Measurements from ENCODE around the gene COL6A6.

Gene COL6A6

DNA sequence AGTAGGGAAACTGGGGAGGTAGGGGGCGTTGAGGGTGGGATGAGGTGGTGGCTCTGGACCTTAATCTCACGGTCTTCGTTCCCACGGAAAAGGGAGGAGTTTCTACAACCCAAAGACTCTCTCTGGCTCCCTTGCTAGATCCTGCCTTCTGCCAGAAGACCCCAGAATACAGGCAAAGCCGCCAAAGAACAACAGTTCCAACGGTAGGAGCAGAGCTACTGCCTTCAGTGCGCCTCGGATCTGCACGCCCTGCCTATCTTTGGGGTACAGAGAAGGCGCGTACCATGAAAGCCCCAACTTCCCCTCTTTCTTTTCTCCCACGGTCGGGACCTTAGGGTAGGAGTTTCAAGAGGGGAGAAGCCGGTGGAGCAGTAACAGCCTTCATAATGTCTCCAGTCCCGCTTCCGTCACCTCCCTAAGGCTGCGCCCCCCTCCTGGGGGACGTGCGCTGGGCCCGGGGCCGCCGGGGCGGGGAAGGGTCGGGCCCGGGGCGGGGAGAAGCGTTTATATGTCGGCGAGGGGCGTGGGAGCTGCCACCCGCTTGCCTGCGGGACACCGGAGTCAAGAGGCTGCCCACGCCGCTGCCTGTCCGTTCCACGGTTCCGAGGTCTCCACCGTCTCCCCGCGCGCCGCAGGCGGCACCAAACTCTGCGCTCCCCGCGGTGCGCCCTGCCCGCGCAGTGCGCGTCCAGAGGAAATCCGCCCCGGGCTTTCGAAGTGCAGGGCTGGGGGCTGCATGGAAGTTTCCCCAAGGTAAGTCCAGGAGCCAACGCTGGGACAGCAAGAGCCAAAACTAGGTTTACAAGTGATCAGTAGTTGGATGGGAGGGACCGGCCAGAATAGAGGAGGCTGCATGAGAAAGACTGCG, at the start of gene COL6A6:
TSS of gene COL6A6 (plus strand) at position 533 of the 868 bp plus-strand sequence. CDS start 43,188 bp downstream, outside the sequence.
- DNase-seq = no peak

DNA sequence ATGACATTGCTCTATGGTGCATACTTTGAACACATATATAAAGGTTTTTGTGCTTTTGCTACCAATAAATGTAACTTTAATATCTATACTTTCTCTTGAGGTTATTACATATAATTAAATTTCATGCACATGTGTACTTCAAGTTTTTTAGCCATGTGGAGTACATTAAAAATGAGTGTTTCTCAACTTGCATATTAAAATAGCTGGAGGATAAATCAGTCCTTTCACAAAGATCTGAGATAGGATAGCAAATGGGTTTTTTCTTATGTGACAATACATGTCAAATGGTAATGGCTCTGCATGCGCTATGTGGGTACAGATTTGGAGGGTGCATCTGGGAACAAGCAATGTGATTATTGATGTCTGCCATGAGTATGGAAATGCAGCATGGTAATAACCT, 48.7 kb upstream of the COL6A6 start:
- DNase-seq = no peak

- no peak for DNase-seq
Observed at GRCh38 chr3:130470126-130470525, 46.9 kb upstream of the COL6A6 start.

GRCh38 chr3:130473416-130473815, 43.6 kb upstream of the COL6A6 start:
- DNase-seq = no peak

DNA sequence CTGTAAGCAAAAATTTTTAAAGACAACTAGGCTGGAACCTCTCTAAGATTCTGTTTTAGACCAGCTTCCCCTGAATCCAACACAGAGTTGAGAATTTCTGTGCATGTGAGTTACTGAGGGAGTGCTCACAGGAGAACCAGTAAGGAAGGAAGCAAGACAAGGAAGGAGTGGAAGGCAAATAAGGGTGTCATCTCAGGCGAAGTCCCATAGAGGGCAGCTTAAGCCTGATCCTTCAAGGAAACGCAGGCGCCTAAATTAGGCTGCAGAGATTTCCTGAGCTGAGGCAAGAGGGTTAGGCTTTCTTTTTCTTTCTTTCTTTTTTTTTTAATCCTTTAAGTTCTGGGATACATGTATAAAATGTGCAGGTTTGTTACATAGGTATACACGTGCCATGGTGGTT, 36.2 kb upstream of the COL6A6 start:
- no peak for DNase-seq

- no peak for DNase-seq
Observed at GRCh38 chr3:130488288-130488687, 28.7 kb upstream of the COL6A6 start.

DNA sequence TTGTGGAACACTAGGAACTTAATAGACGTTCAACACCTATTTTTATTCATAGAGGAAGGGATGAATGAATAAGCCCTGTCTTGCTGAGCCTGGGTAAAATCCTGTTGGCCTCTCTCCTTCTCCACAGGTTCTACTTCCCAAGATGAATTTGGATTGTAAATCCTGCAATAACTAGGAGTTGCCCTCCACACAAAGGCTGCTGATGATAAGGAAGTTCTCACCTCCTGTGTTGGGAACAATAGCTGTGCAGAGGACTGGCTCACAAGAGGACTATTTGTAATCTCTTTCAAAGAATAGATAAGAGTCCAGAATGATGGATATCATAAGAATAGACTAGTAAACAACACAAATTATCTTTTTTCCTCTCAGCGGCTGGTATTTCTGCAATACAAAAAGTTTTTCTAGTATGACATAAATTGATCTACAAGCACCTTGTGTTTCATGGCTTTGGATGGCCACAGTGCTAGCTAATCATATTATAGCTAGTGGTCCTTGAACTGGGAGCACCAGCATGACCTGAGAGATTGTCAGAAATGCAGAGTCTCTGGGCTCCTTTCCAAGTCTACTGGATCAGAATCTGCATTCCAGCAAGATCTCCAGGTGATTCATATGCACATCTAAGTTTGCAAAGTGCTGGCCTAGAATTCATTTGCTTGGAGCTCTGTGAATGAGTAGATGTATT, 28.1 kb upstream of the COL6A6 start:
- no peak for DNase-seq

DNA sequence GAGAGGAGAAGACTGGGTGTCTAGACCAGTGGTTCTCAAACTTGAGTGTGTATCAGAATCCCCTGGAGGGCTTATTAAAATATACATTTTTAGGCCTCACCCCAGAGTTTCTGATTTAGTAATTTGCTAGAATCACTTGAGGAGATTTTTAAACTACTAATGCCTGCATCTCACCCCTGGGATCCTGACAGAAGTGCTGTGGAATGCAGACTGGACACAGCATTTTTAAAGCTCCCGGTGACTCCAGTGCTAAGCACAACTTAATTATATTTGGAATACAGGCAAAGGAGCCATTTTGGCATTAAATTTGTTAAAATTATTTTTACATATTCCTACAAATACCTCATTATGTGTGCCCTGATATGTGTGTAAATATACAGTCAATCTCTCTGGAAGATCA, 26.7 kb upstream of the COL6A6 start:
- DNase-seq = no peak

DNA sequence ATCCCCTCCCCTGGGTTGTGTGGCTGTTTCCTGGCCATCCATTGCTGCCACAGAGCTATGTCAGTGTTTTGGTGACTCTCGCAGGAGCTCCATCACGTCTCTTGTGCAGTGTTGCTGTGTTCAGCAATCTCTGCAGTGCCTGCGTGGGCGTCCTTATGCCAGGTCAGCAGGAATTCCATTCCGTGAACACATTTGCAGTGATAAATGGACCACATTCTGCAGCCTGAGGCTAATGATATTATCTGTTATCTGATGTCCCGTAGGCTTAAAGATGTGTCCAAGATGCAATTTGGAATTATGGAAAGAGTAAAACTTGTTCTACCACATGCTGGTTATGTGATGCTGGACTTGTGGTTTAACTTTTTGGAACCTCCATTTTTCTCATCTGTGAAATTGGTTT, 25.5 kb upstream of the COL6A6 start:
- no peak for DNase-seq

GRCh38 chr3:130504701-130505100, 12.3 kb upstream of the COL6A6 start:
- DNase-seq = no peak

DNA sequence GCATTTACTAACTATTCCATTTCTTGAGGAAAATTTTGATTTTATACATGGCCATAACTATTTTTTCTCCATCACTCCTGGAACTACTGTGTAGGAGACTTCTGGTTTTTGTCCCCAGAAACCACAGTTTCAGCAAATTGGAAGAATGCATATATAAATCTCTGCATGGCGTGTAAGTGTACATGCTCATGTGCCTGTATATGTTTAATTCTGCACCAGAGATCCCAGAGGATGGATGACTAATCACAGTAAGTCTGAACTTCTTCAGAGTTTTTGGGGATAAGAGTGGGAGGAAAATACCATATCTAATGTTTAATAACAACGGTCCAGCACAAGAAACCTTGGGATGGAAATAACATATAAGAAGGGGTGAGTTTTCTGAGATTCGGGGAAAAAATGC, 10.9 kb upstream of the COL6A6 start:
- DNase-seq = no peak

DNA sequence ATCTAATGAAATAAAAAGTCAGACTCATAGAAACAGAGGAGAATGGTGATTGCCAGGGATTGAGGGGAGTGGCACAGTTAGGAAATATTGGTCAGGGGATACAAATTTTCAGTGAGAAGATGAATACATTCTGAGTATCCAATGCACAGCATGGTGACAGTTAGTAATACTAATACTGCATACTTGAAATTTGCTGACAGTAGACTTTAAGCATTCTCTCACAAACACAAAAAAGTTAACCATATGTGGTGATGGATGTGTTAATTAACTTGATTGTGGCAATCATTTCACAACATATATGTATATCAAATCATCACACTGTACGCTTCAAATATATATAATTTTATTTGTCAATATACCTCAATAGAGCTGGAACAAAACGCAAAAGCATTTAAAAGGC, 9.2 kb upstream of the COL6A6 start:
- no peak for DNase-seq

DNA sequence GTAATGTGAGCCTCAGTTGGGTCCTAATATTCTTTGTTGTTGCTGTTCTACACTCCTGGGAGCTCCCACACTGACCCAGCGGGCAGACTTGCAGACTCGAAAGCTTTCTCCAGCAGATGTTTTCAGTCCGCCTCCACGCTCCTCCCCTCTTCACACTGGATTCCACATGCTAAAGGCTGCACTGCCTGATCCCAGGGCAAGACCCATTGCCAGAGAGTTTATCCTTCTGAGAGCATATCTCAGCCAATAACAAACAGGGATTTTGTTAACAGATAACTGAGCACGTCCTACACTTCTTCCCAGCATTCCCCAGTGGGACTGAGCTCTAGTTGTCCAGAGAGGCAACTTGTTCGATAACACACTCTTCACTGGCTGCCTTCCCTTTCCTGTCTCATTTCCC, 8.0 kb upstream of the COL6A6 start:
- DNase-seq = no peak

DNA sequence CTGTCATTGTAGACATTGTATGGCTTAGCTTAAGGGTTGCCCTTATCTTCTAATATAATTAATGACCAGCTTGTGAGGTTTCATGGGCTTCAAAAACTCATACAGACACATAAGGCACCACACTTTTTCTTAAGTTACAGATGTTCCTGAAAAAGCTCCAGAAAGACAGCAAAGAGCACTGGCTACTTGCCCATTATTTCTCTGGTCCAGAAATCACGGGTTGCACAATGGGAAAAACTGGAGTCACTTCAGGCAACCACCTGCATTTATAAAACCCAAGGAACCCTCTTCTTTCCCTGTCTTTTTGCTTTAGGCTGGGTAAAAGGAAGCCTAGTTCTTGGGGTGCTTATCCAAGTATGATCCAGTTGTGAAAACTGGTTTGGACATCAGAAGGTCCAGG, 2.3 kb upstream of the COL6A6 start:
- no peak for DNase-seq

DNA sequence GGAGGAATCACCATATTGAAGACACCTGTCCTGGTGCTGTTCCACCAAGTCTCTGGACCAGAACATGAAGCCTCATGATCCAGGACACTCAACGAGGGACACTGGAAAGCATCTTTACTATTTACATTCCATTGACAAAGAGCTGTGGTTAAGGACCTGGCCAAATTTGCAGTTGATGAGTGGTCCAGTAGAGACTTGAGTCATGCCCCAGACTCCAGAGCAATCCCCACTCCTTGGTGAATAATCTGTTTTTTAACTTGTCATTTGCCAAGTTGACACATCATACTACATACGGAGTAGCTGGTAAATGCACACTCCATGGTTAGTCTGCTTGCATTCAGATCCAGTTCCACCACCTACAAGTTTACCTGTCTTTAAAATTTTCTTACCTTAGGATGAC, 1.2 kb upstream of the COL6A6 start:
- DNase-seq = no peak

DNA sequence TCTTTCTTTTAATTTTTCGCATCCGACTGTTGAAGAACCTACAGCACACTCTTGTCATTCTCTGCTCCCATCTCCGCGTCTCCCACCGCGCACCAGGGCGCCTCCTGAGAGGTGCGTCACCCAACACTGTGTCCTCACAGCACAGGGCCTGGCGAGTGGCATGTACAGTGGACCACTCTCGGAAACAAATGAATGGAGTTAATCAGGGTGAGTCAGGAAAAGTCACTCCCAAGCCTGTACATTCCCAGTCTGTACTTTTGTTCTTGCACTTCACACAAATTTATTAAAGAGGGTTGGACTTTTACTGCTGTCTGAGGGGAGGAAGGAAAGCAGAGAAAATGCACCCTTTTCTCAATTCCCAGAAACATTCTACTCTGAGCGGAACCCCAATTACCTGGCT, 625 bp downstream of the COL6A6 start:
- no peak for DNase-seq

DNA sequence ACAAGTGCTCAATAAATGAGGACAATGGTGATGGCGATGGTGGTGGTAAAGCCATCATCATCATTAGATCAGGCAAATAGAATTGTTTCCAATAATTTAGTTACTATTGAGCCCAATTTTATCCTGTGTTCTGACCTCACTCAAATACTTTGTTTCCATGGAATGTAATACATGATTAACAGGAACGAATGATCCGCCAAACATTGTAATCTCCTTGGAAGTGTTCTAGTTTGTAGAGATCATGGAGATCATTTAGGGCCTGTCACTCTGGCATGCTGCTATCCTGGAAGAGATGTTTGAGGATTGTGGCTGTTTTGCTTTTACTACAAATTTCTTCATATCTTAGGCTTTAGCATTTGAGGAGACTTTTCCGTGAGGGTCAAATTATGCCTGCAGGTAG, 2.8 kb downstream of the COL6A6 start:
- DNase-seq = no peak

DNA sequence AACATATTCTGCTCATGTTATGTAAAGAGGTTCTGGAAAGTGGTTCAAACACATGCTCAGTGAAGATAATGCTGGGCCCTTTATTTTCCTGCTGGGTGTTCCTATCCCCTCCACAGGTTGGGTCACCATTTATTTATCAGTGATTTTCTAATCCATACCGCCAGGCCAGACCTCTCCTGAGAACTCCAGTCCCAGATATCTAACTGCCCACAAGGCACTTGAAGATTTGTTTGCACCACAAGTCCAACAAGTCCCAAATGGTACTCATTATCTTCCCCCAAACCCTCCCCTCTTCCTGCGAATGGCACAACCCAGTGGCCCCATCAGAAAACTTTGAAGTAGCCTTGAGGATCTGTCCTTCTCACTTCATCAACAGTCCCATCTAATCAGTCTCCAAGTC, 5.4 kb downstream of the COL6A6 start:
- DNase-seq = no peak

DNA sequence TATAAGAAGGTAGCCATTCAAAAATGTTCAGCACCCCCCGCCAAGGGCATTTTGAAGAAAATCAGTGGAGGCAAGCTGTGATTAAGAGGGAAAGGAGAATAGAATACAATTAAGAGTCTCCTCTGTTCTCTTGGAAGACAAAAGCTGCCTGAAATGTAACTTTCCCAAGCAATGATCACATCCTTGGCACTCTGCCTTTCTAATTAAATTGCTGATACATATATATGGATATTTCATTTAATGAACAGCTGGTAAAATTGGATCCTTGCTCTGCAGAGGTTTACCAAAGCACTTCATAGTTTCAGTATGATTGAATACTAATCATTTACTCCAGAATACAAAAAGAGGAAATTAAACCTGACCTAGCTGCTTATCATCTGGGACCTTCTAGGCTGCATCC, 10.4 kb downstream of the COL6A6 start:
- DNase-seq = no peak

DNA sequence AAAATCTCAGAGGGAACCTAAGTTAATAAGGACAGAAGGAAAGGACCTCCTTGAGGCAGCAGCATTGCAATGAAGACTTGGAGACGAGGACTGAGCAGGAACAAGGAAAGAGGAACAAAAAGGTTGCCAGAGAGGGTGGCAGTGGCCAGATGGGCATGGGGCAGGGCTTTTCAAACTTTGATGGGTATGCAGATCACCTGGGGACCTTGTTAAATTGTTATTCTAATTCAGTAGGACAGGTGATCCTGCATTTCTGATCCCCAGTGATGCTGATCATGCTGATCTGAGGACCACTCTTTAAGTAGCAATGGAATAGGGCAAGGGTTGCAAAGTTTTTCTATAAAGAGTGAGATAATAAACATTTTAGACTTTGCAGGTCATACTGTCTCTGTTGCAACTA, 11.1 kb downstream of the COL6A6 start:
- DNase-seq = no peak

DNA sequence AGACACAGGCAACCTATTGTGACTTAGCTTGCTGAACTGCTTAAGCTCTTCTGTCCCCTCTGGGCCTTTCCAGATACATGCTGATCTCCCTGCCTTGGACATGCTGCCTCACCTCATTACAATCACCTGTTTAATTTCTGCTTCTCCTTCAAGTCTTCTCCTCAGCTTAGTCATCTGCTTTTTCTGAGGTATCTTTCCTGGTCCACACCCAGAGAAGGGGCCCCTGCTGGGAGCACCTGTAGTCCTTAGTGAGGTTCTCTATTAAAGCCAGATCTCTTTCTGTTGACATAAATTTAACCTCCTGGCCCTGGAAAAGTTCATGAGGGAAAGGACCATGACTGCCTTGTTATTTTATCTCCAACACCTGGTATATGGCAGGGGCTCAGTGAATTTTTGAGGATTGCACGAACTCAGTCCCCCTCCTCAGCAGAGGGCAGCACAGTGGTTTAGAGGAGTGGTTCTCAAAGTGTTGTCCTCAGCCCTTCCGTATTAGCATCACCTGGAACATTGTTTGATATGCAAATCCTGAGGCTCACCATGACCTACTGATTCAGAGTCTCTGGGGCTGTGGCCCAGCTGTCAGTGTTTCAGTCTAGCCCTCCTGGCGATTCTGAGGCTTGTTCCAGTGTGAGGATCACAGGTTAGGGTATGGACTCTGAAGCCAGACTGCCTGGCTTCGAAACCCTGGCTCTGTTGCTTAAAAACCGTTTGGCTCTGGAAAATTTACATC, 12.7 kb downstream of the COL6A6 start:
- DNase-seq = no peak

GRCh38 chr3:130533247-130533646, 16.3 kb downstream of the COL6A6 start:
- DNase-seq = no peak

DNA sequence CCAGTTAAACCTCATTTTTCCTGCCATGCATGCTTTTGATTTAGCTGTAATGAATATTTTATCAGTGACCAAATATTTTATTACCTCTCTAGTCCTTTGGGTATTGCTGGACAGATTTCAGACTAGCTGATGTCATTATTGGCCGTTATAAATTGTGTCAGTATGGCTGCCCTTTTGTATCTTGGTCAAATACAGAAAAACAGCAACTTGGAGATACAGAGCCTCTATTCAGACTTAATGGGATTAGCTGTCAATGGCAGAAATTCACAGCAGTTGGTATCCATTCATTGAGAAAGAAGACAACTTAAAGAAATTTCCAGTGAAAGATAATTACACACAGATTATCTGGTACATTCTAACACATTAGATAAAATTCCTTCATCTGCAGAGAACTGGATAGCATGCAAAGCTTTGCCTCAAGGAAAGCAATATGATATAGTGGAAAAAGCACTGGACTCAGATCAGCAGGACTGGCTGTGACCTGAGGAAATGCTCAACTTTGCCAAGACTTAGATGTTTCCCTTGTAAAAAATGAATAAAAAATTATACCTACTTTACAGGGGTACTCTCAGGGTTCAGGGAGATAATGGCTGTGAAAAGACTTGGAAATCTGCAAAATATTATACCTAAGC, 20.8 kb downstream of the COL6A6 start:
- DNase-seq = no peak

Data from NCI-H2081 treated with DMSO at 0.1 percent for 48 hours (cell line).